OCI-LY3 (cell line): ENCODE measurements around the gene CHTF18.

Source experiments
- H2AFZ ChIP-seq: fragments of 200-600, 300-600 bp; shearing (Covaris generic); 2 replicates; pipeline ENCODE4 v1.6.0; 2014; ENCODE audit warnings: antibody characterized with exemption, low read depth, low read length
- H3K27ac ChIP-seq: fragments of 200-600, 300-600 bp; sonication (generic); 2 replicates; pipeline ENCODE4 v1.5.1; 2014; ENCODE audit warnings: mild to moderate bottlenecking, low read length, moderate library complexity, mixed read lengths
- H3K27me3 ChIP-seq: fragments of 200-600, 300-600 bp; sonication (generic); 2 replicates; pipeline ENCODE4 v1.6.1; 2014; ENCODE audit warnings: low read depth, low read length, mixed read lengths
- H3K36me3 ChIP-seq: fragments of 200-600, 300-600 bp; sonication (generic); replicated peaks from 2 replicates; pipeline ENCODE3; 2014; ENCODE audit warnings: low read depth, low read length, mixed read lengths
- H3K4me1 ChIP-seq: fragments of 300-600, 200-600 bp; sonication (generic); 2 replicates; pipeline ENCODE4 v1.6.1; 2014; ENCODE audit warnings: low read length, mixed read lengths
- H3K4me2 ChIP-seq: fragments of 200-600, 300-600 bp; sonication (generic); 2 replicates; pipeline ENCODE4 v1.6.1; 2014; ENCODE audit warnings: low read length, mixed read lengths
- H3K4me3 ChIP-seq: fragments of 300-600, 200-600 bp; sonication (generic); 2 replicates; pipeline ENCODE4 v1.5.1; 2014; ENCODE audit warnings: antibody characterized with exemption, mild to moderate bottlenecking, low read length, moderate library complexity
- H3K79me2 ChIP-seq: fragments of 300-600, 200-600 bp; shearing (Covaris generic); 2 replicates; pipeline ENCODE4 v1.6.1; 2014; ENCODE audit warnings: mild to moderate bottlenecking, low read length, mixed read lengths
- H3K9ac ChIP-seq: fragments of 300-600, 200-600 bp; shearing (Covaris generic); 2 replicates; pipeline ENCODE4 v1.6.0; 2014; ENCODE audit warnings: mild to moderate bottlenecking, low read length, moderate library complexity
- H3K9me3 ChIP-seq: fragments of 200-600, 300-600 bp; shearing (Covaris generic); 2 replicates; pipeline ENCODE4 v1.6.1; 2014; ENCODE audit warnings: low read length, mixed read lengths; ENCODE audit not compliant: insufficient read depth
- H4K20me1 ChIP-seq: fragments of 200-600, 300-600 bp; sonication (generic); 2 replicates; pipeline ENCODE4 v1.6.1; 2016; ENCODE audit warnings: low read length, mixed read lengths; ENCODE audit not compliant: insufficient read depth
- CTCF ChIP-seq: fragments of 200-600, 300-600 bp; sonication (generic); IDR thresholded peaks from 2 replicates; pipeline ENCODE4 v1.5.1; 2014; ENCODE audit warnings: antibody characterized with exemption, low read length, low read depth
- EZH2phosphoT487 ChIP-seq: fragments of 200-600 bp; shearing (Covaris generic); IDR thresholded peaks from 2 replicates; pipeline ENCODE4 v1.6.1; 2018; ENCODE audit warnings: antibody characterized with exemption, mixed run types, low read depth

Gene CHTF18

DNA sequence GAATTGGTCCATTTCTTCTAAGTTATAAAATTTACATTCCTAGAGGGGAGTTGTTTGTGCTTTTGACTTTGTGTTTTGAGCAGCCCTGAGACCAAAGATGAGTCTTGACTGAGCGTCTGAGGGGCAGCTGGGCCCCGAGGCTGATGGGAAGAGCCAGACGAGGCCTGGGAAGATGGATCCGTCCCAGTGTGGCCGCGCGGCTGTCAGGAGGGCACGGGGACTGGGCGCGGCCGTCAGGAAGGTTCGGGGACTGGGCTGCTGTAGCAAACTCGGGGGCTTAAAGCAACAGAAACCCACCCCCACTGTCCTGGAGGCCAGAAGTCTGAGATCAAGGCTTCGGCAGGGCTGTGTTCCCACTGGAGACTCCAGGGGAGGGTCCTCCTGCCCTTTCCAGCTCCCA lies 50.3 kb downstream of the CHTF18 start:
- Histone ChIP-seq H2AFZ (no peak overlapping the region), H3K4me1 (no peaks in the 10 kb centered on the region), H3K4me2 (no peak overlapping the region), H3K4me3 (no peak overlapping the region), H3K27me3 (no peaks in the 10 kb centered on the region), H3K9me3 (no peaks in the 10 kb centered on the region), H3K9ac (no peak overlapping the region), H4K20me1 (no peaks in the 10 kb centered on the region), H3K36me3 (no peaks in the 10 kb centered on the region), H3K79me2 (no peaks in the 10 kb centered on the region), H3K27ac (no peak overlapping the region)
- TF ChIP-seq EZH2phosphoT487 (no peak), CTCF (no peak)

- Histone ChIP-seq H3K27me3 (no peaks in the 10 kb centered on the region), H3K9ac (no peak overlapping the region), H4K20me1 (no peaks in the 10 kb centered on the region), H3K27ac (no peak overlapping the region), H2AFZ (no peak overlapping the region), H3K4me3 (no peak overlapping the region), H3K79me2 (no peaks in the 10 kb centered on the region), H3K36me3 (no peaks in the 10 kb centered on the region), H3K9me3 (no peaks in the 10 kb centered on the region), H3K4me1 (no peaks in the 10 kb centered on the region), H3K4me2 (no peak overlapping the region)
- TF ChIP-seq EZH2phosphoT487, result no peak
- no peak for TF ChIP-seq CTCF
These were observed 51.4 kb downstream of the CHTF18 start for GRCh38 chr16:839643-840408.

DNA sequence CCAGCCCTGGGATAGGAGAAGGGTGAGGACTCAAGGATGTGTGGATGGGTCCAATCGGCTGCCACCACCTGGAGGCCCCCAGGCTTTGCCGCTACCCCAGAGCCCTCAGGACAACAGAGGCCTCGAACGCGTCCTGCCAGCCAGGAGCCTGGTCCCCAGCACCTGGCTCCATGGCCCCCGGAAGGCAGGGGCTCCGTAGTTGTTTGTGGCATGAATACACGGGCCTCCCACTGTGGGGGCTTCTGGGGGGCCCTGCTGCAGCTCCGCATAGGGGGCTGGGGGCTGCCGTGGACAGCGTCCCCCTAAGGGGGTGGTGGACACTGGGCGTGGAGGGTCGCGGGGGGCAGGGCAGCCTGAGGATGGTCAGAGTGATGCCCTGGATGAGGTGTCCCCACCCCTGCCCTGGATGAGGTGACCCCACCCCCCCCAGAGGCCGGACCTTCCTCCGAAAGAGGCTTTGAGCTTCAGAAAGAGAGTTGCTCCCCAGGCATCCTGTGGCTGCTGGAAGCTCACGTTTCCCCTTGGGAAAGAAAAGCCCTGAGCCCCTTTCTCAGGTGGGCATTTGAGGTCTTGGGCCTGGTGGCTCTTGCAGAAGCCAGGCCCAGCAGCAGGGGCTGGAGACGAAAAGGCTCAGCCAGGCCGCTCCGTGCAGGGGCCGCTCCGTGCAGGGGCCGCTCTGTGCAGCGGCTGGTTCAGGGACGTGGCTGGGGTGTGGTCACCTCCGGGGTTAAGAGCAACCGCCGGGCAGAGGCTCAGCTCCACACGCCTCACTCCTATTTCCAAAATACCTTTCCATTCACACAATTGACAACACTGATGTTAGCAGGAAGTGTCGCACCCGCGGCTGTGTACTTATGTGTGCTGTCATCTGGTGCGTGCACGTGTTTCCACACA lies 52.4 kb downstream of the CHTF18 start:
- Histone ChIP-seq H4K20me1 (no peaks in the 10 kb centered on the region), H3K27me3 (no peaks in the 10 kb centered on the region), H3K79me2 (no peaks in the 10 kb centered on the region), H3K9me3 (no peaks in the 10 kb centered on the region), H3K4me2 (no peak overlapping the region), H2AFZ (no peak overlapping the region), H3K36me3 (no peaks in the 10 kb centered on the region), H3K9ac (no peak overlapping the region), H3K27ac (no peak overlapping the region), H3K4me1 (no peaks in the 10 kb centered on the region), H3K4me3 (no peak overlapping the region)
- TF ChIP-seq EZH2phosphoT487 (no peak), CTCF (no peak)

DNA sequence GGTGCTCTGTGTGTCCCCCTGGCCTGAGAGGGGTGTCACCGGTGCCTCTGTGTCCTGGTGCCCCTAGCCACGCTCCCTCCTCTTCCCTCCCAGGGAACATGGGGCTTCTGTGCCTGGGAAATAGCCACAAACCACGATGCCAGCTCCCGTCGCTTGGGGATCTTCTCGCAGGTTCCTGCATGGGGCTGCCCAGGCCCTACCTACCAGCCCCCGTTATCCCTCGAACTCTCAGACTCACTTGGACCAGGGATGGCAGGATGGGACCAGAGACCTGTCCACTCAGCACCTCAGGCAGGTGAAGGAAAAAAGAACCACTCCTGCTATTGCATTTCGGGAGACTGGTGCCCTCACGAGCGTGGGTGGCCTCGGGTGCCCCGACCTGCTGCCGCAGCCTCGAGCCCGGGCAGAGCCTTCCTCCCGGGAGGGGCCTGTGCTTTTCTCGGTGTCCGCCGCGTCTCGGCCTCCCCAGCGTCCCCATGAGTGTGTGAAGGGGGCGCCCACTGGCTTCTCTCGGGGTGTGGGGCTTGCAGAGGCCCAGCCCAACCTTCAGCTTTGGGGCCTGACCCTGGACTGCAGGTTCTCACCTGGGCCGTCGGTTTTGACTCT lies 53.1 kb downstream of the CHTF18 start:
- Histone ChIP-seq H3K9ac (no peak overlapping the region), H4K20me1 (no peaks in the 10 kb centered on the region), H2AFZ (no peak overlapping the region), H3K4me1 (no peaks in the 10 kb centered on the region), H3K79me2 (no peaks in the 10 kb centered on the region), H3K4me2 (no peak overlapping the region), H3K9me3 (no peaks in the 10 kb centered on the region), H3K27ac (no peak overlapping the region), H3K27me3 (no peaks in the 10 kb centered on the region), H3K36me3 (no peaks in the 10 kb centered on the region), H3K4me3 (no peak overlapping the region)
- TF ChIP-seq EZH2phosphoT487 (no peak), CTCF (no peak)
